ENCODE data around the gene ZBTB4.

The ZBTB4 gene

DNA sequence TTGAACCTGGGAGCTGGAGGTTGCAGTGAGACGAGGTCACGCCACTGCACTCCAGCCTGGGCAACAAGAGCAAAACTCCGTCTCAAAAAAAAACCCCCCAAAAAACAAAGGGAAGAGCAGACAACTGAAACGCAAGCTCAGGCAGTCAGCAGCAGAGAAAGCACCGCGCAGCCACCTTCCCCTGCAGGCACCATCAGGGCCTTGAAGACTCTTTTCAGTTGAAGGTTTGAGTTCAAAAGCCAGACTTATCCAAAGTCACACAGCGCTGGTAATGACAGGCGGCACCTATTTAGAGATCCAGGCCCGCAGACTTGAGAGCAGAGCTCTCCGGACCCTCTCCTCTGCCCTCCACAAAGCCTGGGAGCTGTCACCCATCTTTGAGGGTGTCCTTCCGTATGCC lies 11.1 kb downstream of the ZBTB4 start:
- no peak for DNase-seq

DNA sequence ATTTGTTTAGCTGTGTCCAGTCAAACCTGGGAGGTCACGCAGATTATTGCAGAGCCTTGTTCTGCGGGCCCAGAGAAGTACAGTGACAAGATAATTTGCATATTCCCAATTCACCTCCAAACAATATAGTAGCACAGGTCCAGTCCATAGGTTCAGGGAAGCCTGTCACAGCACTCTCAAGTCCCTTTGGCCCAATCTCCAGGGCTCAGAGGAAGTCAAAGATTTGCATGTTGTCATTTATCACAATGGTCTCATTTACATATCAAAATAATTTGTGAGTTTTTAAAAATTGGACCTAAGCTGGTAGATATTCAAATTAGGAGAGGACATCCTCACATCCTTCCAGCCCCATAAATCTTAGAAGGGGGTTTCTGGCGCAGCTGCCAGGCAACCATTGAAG lies 11.9 kb downstream of the ZBTB4 start:
- no peak for DNase-seq

DNA sequence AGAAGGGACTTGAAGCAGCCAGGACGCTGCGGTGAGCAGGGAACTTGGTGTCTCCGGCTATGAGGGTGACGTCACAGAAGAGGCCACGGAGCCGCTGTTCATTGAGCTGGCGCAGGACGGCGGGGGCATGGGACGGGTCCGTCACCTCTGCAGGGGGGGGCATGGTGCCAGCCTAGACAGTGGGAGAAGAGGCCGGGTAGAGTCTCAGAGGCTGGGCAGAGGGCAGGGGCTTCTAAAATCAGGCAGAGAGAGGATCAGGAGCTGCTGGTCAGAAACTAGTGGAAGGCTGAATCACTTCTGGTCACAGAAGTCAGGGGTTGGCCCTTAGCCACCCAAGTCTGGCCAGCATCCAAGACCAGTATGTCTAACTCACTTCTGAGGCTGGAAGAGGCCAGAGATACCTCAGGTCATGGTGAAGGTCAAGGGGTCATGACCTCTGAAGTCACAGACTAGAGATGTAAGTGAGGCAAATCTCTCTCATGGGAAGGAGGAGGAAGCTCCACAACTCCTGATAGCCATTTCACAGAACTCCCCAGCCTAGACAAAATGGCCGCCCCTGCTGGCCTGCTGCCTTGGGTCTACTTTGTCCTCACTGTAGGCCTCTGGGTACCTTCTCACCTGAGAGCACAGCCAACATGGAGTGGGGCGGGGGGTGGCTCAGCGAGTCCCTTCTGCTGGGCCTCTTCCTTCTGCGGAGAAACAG lies 12.6 kb downstream of the ZBTB4 start:
- DNase-seq = no peak

DNA sequence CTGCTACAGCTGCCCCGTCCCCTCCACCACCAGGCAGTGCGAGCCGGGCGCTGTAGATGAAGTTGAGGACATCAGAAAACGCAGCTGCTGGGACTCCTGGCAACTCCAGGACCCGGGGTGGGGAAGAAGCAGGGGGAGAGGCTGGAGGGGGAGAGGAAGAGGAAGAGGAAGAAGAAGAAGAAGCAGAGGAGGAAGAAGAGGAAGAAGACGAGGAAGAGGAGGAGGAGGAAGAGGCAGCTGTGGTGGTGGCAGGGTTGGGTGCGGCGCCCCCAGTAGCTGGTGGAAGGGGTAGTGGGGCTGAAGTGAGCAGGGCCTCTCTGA lies 13.2 kb downstream of the ZBTB4 start:
- no peak for DNase-seq

DNA sequence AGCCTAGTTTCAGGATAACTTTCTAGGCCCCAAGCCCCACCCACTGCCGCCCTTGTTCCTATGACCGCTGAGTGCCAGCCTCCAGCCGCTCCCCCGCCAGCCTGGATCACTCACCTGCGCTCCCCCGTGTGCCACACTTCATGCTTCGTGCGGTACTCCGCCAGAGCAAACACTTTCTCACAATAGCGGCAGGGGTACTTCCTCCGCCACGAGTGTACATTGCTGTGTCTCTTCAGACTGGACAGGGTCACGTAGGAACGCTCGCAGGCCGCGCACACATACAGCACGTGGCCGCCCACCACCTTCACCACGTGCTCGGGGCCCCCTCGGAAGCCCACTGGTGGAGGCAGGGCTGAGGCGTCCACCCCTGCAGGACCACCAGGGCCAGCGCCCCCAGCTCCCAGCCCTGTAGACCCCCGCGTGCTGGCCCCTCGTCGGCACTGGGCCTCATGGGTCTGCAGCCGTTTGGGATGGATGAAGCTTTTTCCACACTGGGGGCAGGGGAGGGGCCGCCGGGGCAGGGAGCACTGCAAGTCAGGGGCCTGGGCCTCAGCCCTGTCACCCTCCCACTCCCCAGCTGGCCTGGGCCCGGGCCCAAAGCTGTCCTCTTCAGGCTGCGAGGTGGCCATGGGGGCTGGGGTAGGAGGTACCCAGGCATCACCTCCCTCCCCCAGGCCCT lies 13.7 kb downstream of the ZBTB4 start:
- no peak for DNase-seq

DNA sequence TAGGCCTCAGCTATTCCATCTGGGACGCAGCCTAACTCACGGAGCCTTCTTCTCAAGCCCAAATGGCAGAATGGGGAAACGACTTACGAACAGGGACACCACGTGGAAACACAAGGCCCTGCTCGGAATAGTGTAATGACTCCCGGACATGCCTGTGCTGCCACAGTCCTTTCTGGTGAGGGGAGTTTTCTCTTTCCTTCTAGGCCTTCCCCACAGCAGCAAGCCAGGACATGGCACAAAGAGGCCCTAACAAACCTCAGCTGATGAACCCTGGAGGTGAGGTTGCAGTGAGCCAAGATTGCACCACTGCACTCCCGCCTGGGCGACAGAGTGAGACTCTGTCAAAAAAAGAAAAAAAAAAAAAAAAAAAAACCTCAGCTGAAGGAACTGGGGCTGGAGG lies 15.3 kb downstream of the ZBTB4 start:
- no peak for DNase-seq

DNA sequence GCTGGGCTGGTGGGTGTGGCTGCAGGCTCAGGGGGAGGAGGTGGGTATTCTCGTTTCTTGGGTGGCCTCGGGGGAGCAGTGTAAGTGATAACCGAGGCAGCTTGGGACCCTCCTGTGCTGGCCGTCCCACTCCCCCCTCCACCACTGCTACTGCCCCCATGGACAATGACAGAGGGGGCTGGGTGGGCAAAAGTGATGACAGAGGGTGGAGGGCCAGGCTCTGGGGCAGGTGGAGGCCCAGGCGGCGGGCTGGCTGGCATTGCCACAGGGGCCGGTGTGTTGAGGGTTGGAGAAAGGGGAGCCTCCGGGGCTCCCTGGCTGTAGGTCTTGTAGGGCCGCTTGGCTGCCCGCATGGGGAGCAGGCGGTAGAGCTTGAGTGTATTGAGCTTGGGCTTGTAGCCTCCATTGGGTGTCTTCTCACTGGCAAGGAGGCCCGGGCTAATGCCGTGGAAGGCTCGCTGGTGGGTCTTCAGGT lies 16.0 kb downstream of the ZBTB4 start:
- DNase-seq = no peak

DNA sequence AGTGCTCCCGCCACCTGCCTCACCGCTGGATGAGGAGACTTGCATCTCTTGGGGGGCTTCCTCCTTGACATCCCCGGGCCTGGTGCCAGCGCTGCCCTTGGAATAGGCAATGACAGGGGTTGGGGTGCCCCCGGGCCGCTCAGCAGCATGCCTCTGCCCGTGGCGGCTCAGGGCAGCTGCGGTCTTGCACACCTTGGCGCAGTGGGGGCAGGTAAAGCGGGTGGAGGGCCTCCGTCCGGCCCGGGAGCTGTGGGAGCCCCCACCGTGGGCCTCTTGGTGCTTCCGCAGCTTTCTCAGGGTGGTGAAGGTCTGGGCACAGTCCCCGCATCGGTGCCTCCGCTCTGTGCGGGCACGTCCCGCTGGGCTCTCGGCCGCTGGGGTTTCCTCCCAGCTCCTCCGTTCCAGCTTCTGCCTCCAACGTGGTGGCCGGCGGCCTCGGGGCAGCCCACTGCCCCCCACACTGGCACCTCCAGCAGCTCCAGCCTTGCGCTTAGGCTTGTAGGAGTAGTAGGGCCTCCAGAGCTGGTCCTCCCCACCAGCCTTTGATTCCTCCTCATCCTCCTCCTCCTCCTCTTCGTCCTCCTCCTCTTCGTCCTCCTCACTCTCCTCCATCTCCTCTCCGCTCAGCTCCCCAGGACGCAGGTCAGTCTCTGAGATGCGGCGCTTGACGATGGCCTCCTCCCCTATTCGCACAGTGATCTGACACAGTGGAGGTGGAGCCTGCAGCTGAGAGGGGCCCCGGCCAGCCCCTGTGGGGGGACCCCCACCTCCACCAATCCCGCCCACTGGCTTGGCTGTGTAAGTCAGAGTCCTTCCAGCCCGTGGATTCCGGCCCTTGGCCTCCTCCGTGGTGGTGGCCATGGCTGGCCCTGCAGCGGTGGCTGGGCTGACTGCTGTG lies 16.7 kb downstream of the ZBTB4 start:
- DNase-seq = no peak

DNA sequence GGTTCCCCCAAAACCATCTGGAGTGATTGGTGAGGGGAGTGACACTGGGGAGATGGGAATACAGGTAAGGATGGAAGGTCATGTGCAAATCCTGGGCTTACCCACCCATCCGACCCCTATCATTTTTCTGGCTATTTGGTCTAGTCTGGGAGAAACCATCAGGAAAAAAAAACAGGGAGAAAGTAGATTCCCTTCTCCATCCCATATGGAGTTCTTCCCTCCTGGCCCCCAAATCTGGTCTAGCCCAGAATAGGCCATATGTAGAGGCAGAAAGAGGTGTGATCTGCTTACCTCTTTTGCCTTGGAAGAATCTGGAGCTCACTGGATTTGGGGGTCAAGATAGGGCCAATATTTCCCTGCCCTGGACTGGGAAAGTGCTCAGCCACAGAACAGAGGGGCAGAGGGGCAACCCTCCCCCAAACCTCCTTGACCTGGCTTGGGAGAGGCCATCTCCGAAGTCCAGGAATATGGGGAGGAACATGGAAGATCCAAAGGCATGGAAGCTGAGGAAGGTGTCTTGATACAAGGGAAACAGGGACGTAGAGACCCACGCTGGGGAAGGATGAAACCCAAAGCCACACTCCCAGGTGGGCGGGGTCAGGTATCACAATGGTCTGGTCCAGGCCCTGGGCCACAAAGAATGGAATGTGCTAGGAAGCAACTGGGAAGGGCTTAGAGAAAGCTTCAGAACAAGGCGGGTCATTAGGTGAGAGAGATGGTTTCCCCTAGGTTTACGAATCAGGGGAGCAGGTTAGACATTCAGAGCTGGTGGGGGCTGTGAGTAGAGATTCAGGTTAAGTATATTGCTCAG lies 18.4 kb downstream of the ZBTB4 start:
- DNase-seq = no peak

DNA sequence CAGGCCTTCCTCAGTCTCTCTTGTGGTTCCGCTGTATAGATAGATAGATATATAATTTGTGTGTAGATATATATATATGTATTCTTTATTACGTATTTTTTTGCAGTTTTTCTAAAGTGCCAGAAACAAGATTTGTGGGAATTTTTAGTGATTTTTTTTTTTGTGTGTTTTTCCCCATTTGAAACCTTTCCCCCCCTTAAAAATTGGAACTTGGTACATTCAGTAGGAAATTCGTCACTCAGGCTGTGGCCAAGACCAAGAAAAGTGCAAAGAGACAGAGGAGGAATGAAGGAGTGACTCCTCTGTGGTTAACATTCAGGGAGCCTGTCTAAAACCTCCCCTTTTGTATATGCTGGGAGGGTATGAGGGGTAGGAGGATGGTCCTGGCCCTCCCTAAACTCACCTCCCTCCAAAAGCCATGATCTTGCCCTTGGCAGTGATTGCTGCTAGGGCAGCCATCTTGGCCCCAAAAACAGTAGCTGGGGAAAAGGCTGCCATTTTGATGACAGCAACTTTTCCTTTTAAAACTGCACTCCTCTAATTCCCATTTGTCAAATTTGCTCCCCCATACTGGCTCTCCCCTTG lies 19.4 kb downstream of the ZBTB4 start:
- no peak for DNase-seq

DNA sequence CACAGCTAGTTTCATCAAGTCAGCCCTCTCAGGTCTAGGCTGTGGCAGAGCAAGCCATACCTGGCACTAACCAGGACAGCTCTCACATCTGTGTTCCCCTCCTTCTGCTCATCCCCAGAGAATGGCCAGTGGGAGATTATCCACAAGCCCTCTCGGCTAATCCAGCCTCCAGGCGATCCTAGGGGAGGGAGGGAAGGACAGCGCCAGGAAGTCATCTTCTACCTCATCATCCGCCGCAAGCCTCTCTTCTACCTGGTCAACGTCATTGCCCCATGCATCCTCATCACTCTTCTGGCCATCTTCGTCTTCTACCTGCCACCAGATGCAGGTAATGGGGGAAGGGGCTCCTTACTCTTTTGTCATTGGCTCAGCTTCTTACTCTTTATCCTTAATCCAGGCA lies 31.0 kb downstream of the ZBTB4 start:
- no peak for DNase-seq

DNA sequence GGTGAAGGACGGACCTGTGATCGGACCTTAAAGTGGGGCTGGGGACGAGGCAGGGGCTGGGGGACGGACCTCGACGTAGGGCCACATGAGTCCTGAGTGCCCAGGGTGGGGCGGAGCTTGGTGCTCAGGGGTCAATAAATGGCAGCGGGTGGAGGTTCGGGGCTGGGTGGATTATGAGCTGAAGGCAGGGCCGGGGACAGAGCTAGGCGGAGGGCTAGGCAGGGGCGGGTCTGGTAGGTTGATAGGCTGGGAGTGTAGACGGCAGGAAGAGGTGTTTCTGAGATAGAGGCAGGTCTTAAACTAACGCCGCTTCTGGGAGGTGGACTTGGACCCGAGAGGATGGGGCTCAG lies 33.8 kb downstream of the ZBTB4 start:
- peak; percentile 56 for DNase-seq

DNA sequence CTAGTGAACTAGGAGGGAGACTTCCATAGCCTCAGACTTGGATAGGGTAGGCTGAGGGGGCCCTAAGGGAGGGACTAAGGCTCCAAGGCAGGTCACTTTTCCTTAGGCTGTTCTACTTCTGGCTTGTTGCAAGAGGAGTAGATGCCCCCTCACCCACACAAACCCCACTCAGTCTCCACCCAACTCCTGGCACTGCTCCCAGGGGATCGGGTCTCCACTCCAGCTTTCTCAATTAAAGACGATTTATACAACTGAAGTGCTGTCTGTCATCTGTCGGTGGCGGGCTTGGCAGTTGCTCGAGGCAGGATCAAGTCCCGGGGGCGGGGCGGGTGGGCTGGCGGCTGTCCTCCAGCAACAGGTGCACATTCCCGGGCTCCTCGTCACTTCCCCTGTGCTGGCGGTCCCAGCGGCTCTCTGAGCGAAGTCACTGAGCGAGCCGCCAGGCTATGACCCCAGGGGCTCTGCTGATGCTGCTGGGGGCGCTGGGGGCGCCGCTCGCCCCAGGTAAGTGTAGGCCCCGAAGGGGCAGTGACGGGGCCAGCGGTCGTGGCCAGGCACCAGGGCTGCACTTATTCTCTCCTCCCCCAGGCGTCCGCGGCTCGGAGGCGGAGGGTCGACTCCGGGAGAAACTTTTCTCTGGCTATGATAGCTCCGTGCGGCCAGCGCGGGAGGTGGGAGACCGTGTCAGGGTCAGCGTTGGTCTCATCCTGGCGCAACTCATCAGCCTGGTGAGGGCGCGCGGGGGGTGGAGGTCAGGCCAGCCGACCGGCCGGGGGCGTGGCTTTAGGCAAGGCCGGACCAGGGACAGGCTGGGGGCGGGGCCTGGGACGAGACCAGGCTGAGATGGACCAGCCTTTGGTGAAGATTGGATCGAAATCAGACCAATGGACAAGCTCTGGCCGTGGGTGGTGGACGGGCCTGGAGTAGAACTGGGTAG lies 34.5 kb downstream of the ZBTB4 start, which contains the start of gene CHRNB1:
Gene CHRNB1 (plus strand): TSS at position 380 of the 937 bp plus-strand sequence. CDS start 67 bp downstream, at position 447.
- peak; percentile 20 for DNase-seq

DNA sequence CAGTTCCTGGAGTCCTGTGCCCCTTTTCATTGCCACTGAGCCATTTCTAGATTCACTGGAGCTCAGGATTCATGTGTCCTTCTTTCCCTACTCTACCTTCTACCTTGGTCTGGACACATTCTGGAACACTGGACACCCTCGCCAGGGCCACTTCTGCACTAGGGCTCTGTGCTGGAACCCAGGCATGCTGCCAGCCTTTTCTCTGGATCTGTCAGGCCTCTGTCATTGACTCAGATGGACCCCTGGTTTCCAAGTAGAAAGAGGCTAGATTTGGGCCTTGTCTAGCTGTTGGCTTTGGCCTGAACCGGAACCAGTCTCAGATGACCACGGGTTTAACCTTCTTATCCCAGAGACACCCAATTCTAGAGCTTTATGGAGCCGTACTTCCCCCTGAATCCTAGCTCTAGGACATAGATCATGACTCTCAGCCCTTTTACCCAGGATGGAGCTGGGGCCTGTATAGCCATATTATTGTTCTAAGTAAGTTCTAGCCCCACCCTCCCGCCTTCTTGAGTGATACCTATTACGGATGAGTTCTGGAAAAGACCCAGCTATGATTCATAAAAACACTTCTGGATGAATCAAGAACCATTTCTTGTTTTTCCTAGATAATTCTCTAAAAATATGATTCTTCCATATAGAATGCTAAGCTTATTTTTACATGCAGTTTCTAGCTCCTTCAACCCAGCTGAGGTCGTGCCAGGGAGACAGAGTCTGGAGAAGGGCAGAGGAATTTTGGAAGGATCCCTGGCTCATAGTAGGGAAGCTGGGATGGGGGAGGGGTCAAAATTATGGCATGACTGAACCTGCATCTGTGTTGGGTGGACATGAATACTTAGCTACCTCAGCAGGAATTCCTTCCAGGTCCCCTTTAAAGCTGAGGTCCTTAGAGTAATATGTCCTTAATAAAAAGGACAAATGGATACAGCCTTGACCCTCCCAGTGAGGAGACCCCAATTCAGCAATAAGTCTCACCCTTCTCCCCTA lies 35.6 kb downstream of the ZBTB4 start:
- no peak for DNase-seq

DNA sequence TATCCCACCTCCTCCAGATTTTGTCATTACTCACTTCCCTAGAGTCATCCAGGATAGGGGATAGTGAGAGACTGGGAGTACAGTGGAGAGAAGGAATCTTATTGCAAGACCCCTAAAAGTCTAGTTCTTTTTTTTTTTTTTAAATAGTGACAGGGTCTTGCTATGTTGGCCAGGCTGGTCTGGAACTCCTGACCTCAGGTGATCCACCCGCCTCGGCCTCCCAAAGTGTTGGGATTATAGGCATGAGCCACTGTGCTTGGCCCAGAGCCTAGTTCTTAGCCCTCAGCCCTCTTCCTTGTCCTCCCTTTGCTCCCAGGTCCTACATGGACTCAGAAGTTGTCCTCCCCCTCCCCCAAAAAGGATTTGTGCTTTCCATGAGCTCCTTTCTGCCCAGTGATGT lies 37.3 kb downstream of the ZBTB4 start:
- DNase-seq = no peak

DNA sequence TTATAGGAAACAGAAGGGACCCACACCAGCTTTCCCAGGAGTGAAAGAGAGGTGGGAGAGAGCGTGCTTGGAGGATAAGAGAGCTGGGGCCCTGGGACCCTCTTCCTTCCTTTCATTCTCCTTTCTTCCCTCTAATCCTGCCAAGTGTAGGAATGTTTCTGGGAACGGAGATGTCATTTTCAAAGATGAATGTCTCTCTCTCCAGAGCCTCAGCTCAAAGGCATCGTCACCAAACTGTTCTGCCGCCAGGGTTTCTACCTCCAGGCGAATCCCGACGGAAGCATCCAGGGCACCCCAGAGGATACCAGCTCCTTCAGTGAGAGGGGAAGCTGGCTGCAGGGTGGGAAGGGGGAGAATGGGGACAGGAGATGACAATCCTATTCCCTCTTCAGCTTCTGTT lies 38.2 kb downstream of the ZBTB4 start:
- no peak for DNase-seq

DNA sequence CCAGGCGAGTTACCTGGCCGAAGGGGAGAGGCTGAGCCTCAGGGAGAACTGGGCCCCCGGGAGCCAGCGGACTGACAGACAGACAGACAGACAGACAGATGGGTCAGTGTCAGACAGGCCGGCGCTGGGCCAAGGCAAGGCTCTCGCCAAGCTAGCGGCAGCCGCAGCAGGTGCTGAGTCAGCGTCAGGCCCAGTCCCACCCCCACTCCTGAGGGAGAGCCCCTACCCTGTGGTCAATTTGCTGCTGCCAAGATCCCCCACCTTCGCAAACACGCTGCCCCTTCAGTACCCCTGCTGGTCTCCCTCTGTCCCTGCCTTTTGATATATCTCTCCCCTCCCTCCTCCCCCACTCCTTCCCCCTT lies 38.6 kb downstream of the ZBTB4 start:
- DNase-seq = no peak

DNA sequence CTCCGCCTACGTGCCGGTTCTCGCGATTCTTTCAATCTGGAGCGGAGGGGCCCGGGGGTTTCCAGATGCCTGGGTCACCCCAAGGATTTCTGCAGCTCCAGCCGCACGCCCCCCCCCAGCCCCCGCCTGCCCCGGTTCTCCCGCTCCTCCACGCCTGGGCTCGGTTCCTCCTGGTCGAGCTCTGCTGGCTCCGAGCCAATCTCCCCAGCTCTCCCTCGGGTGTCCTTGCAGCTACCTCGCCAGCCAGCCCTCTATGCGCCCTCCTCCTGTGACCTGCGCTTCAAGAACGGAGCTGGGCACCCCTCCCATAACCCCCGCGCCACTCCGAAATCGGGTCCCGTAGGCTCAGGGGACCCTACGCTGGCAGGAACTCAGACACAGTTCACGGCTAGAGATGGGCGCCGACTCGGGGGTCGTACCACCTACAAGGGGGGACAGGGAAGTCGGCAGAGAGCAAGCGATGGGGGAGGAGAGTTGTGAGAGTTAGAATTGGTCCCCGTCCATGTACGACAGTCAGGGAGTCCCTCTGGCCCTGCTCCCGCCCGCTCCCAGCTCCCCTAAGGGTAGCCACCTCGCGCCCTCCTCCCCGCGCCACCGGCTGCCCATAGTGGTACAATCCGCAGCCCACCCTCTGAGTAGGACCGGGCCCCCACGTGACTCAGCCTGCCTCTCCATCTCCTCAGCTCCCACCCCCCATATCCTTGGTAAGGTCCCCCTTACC lies 39.2 kb downstream of the ZBTB4 start:
- peak; percentile 32 for DNase-seq

DNA sequence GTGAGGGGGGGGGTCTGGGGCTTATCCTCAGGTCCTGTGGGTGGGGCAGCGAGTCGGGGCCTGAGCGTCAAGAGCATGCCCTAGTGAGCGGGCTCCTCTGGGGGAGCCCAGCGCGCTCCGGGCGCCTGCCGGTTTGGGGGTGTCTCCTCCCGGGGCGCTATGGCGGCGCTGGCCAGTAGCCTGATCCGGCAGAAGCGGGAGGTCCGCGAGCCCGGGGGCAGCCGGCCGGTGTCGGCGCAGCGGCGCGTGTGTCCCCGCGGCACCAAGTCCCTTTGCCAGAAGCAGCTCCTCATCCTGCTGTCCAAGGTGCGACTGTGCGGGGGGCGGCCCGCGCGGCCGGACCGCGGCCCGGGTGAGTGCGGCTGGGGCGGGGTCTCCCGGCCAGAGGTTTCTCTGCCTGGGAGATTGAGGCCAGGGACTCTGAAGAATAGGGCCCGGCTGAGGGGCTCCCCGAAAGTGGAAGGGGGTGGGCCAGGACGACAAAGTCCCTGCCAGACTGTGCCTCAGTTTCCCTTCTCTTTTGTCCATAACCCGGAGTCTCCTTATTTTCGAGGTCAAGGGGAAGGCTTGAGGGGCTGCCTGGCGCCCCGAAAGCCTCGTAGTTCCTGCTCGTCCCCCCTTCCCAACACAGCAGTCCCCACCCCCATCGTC lies 39.8 kb downstream of the ZBTB4 start, which contains the start of gene FGF11:
Gene FGF11 (plus strand): TSS at position 51 of the 651 bp plus-strand sequence. CDS start 109 bp downstream, at position 160.
- no peak for DNase-seq

Data from CD4-positive, alpha-beta T cell treated with Interleukin-6 for 4 hours (primary cell).